ELR (cell line): Measurements from ENCODE around the gene COA1.
A peak's percentile ranks its signal among the peaks of the same experiment; 100 is the strongest.
"Not testable (repeated sequence)": the region's sequence is repeated elsewhere in the genome, so short reads cannot be mapped to it uniquely, and the experiment has no call there.

ENCODE experiments used
- DNase-seq: peaks from one replicate; pipeline ENCODE4 v3.0.0-alpha.2; 2015; ENCODE audit warnings: low read depth

Gene COA1

GRCh38 chr7:43687866-43688265 is 41.5 kb downstream of the COA1 start:
- not testable (repeated sequence) for DNase-seq

- no peak for DNase-seq
Measured at GRCh38 chr7:43686991-43687390, 42.3 kb downstream of the COA1 start.

- no peak for DNase-seq
Measured at GRCh38 chr7:43680736-43681135, 48.6 kb downstream of the COA1 start.

GRCh38 chr7:43679210-43680068 is 49.9 kb downstream of the COA1 start:
- no peak for DNase-seq

GRCh38 chr7:43678315-43678714 is 51.0 kb downstream of the COA1 start:
- DNase-seq: no peak

- DNase-seq: no peak
Measured at GRCh38 chr7:43677864-43678263, 51.5 kb downstream of the COA1 start.

- peak; percentile 94 for DNase-seq
Measured at GRCh38 chr7:43674559-43675436, 54.5 kb downstream of the COA1 start.

GRCh38 chr7:43673243-43673976 is 55.9 kb downstream of the COA1 start:
- DNase-seq: not testable (repeated sequence)

GRCh38 chr7:43671521-43671920 is 57.8 kb downstream of the COA1 start:
- no peak for DNase-seq

GRCh38 chr7:43669286-43670081 is 59.8 kb downstream of the COA1 start:
- DNase-seq: no peak

GRCh38 chr7:43668035-43668434 is 61.3 kb downstream of the COA1 start:
- no peak for DNase-seq

GRCh38 chr7:43666938-43667337 is 62.4 kb downstream of the COA1 start:
- peak; percentile 45 for DNase-seq

- no peak for DNase-seq
Measured at GRCh38 chr7:43664681-43665080, 64.6 kb downstream of the COA1 start.

GRCh38 chr7:43660141-43660540 is 69.2 kb downstream of the COA1 start:
- no peak for DNase-seq

- DNase-seq: no peak
Measured at GRCh38 chr7:43659549-43659896, 69.8 kb downstream of the COA1 start.

GRCh38 chr7:43658718-43659548 is 70.4 kb downstream of the COA1 start:
- peak; percentile 87 for DNase-seq

GRCh38 chr7:43656997-43657396 is 72.3 kb downstream of the COA1 start:
- no peak for DNase-seq

GRCh38 chr7:43655584-43655983 is 73.7 kb downstream of the COA1 start:
- no peak for DNase-seq

- DNase-seq: no peak
Measured at GRCh38 chr7:43653891-43654504, 75.3 kb downstream of the COA1 start.

- no peak for DNase-seq
Measured at GRCh38 chr7:43653466-43653865, 75.9 kb downstream of the COA1 start.
